IMR-90 (cell line): Measurements from ENCODE around the gene DUS2.

ENCODE experiments used
- BHLHE40 ChIP-seq: fragments of 150-350 bp; IDR thresholded peaks from 2 replicates; pipeline ENCODE4 v1.6.1; 2016; ENCODE audit warnings: mild to moderate bottlenecking, low read depth, low read length
- CTCF ChIP-seq: conservative IDR thresholded peaks from 2 replicates; pipeline ENCODE4 v1.5.1; 2012; ENCODE audit warnings: mild to moderate bottlenecking, low read depth, low read length, improper control_type of control experiment
- MAFK ChIP-seq: IDR thresholded peaks from 2 replicates; pipeline ENCODE4 v1.6.1; 2012; ENCODE audit warnings: low read depth, low read length, improper control_type of control experiment
- MAZ ChIP-seq: IDR thresholded peaks from 2 replicates; pipeline ENCODE4 v1.6.1; 2012; ENCODE audit warnings: low read depth, mild to moderate bottlenecking, low read length, improper control_type of control experiment, moderate library complexity, borderline replicate concordance
- MXI1 ChIP-seq: IDR thresholded peaks from 2 replicates; pipeline ENCODE4 v1.6.1; 2012; ENCODE audit warnings: low read depth, mild to moderate bottlenecking, low read length, moderate library complexity, borderline replicate concordance
- POLR2A ChIP-seq: IDR thresholded peaks from 2 replicates; pipeline ENCODE4 v1.6.1; 2012; ENCODE audit warnings: mild to moderate bottlenecking, low read depth, low read length
- RCOR1 ChIP-seq: IDR thresholded peaks from 2 replicates; pipeline ENCODE4 v1.6.1; 2012; ENCODE audit warnings: mild to moderate bottlenecking, low read length, improper control_type of control experiment; ENCODE audit not compliant: insufficient replicate concordance
- RFX5 ChIP-seq: IDR thresholded peaks from 2 replicates; pipeline ENCODE4 v1.8.0; 2012; ENCODE audit warnings: low read depth, mild to moderate bottlenecking, low read length, moderate library complexity

DNA sequence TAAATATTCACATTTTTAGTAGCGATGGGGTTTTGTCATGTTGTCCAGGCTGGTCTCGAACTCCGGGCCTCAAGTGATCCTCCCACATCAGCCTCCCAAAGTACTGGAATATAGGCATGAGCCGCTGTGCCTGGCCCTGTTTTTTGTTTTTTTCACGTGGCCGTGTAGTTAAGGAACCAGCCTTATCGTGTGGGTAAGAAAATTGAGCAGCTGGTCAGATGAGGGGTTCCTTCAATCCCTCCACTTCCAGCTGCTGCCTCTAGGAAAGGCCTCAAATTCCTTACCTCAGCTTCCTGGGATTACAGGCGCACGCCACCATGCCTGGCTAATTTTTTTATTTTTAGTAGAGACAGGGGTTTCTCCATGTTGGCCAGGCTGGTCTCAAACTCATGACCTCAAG lies 17.9 kb upstream of the DUS2 start:
- no peak for TF ChIP-seq BHLHE40
- no peak for TF ChIP-seq MAFK
- no peak for TF ChIP-seq POLR2A
- no peak for TF ChIP-seq CTCF
- no peak for TF ChIP-seq MXI1
- TF ChIP-seq MAZ = no peak
- TF ChIP-seq RCOR1 = no peak
- no peak for TF ChIP-seq RFX5
